ENCODE results near the gene CEP85L.

DNA sequence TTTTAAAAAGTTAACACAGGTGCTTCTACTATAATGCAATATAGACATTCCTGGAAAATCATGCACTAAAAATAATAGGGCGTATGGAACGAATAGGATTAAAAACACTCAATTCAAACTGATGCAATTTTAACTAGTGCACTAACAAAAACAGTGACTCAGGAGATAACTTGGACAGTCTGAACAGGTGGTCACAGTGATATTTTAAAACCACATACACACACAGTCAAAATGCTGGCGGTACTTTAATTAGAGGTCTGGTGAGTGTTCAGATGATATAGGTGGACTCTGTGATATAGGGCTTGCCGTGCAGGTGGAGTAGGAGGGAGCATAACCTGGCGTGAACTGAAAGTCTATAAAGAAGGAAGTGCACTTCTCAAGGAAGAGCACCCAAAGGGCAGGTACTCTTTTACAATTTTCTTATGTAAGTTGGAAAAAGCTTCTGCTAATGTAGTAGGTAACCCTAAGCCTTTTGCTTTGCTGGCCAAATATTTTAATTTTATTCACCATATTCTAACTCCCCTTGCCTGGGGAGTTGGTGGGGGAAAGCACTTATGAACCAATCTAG, 145.2 kb downstream of the CEP85L start:
- TF ChIP-seq EZH2 (IDR thresholded peaks at IDR 0.05; ENCODE audit: insufficient read depth, poor library complexity, severe bottlenecking) (no peak), EZH2phosphoT487 (IDR thresholded peaks at IDR 0.05; ENCODE audit: insufficient read depth, low read depth) (no peak)
